ENCODE data around the gene CFAP299.

Gene CFAP299

GRCh38 chr4:80532674-80533333 lies 197.3 kb downstream of the CFAP299 start:
- in situ Hi-C loops (cut with MboI; ENCODE audit: low pct_unique_long_range_greater_than_20kb, low sequenced_read_pairs, unreplicated experiment), result no loop called here
- no peak for TF ChIP-seq CTCF (IDR thresholded peaks at IDR 0.05; ENCODE audit: extremely low read depth, insufficient read depth, missing control alignments)
- DNase-seq (ENCODE audit: low spot score), result no peak

GRCh38 chr4:80535551-80535950 lies 200.0 kb downstream of the CFAP299 start:
- no peak for DNase-seq (ENCODE audit: low spot score)

GRCh38 chr4:80538276-80538926 lies 202.9 kb downstream of the CFAP299 start:
- DNase-seq (ENCODE audit: low spot score), result no peak
- in situ Hi-C loops (cut with MboI; ENCODE audit: low pct_unique_long_range_greater_than_20kb, low sequenced_read_pairs, unreplicated experiment), result no loop called here
- TF ChIP-seq CTCF (IDR thresholded peaks at IDR 0.05; ENCODE audit: extremely low read depth, insufficient read depth, missing control alignments), result no peak

More at GRCh38 chr4:80535551-80535950, 200.0 kb downstream of the CFAP299 start:
- in situ Hi-C loops (cut with MboI; ENCODE audit: low pct_unique_long_range_greater_than_20kb, low sequenced_read_pairs, unreplicated experiment), result no loop called here
- TF ChIP-seq CTCF (IDR thresholded peaks at IDR 0.05; ENCODE audit: extremely low read depth, insufficient read depth, missing control alignments), result no peak

- TF ChIP-seq CTCF (IDR thresholded peaks at IDR 0.05; ENCODE audit: extremely low read depth, insufficient read depth, missing control alignments), result no peak
- in situ Hi-C loops (cut with MboI; ENCODE audit: low pct_unique_long_range_greater_than_20kb, low sequenced_read_pairs, unreplicated experiment), result no loop called here
- no peak for DNase-seq (ENCODE audit: low spot score)
These were observed 203.7 kb downstream of the CFAP299 start for GRCh38 chr4:80539190-80539589.

GRCh38 chr4:80540349-80540748 lies 204.8 kb downstream of the CFAP299 start:
- no peak for DNase-seq (ENCODE audit: low spot score)
- no peak for TF ChIP-seq CTCF (IDR thresholded peaks at IDR 0.05; ENCODE audit: extremely low read depth, insufficient read depth, missing control alignments)
- in situ Hi-C loops (cut with MboI; ENCODE audit: low pct_unique_long_range_greater_than_20kb, low sequenced_read_pairs, unreplicated experiment), result no loop called here

GRCh38 chr4:80540785-80541469 lies 205.4 kb downstream of the CFAP299 start:
- in situ Hi-C loops (cut with MboI; ENCODE audit: low pct_unique_long_range_greater_than_20kb, low sequenced_read_pairs, unreplicated experiment), result no loop called here
- TF ChIP-seq CTCF (IDR thresholded peaks at IDR 0.05; ENCODE audit: extremely low read depth, insufficient read depth, missing control alignments), result no peak
- DNase-seq (ENCODE audit: low spot score), result peak; percentile 51

Data from GM13977 (cell line).